GM20000 (cell line): ENCODE data around the gene PITX3.
A peak's percentile ranks its signal among the peaks of the same experiment; 100 is the strongest.

Experiments
- DNase-seq: peaks from one replicate; pipeline ENCODE4 v3.0.0; 2012; ENCODE audit warnings: low spot score
- TF ChIP-seq, protein P1 (sequence below): IDR thresholded peaks from 2 replicates; pipeline ENCODE4 v1.5.1; 2012; ENCODE audit warnings: mild to moderate bottlenecking, control low read depth; ENCODE audit errors: extremely low read depth, missing control alignments

Gene PITX3

DNA sequence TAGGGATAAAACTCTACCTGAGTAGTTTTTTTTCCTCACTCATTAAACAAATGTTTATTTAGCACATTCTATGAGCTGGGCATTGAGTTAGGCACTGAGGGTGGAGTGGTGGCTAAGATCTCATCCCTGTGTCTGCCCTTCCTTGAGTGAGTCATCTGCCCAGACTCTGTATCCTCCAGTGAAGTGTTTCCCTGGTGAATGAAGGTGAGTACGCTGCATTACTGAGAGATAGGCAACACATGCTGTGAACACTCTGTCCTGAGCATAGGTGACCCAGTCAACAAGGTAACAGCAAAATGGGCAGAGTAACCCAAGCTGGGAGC is 5.8 kb downstream of the PITX3 start:
- no peak for DNase-seq
- TF ChIP-seq, protein P1, sequence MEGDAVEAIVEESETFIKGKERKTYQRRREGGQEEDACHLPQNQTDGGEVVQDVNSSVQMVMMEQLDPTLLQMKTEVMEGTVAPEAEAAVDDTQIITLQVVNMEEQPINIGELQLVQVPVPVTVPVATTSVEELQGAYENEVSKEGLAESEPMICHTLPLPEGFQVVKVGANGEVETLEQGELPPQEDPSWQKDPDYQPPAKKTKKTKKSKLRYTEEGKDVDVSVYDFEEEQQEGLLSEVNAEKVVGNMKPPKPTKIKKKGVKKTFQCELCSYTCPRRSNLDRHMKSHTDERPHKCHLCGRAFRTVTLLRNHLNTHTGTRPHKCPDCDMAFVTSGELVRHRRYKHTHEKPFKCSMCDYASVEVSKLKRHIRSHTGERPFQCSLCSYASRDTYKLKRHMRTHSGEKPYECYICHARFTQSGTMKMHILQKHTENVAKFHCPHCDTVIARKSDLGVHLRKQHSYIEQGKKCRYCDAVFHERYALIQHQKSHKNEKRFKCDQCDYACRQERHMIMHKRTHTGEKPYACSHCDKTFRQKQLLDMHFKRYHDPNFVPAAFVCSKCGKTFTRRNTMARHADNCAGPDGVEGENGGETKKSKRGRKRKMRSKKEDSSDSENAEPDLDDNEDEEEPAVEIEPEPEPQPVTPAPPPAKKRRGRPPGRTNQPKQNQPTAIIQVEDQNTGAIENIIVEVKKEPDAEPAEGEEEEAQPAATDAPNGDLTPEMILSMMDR, result no peak

DNA sequence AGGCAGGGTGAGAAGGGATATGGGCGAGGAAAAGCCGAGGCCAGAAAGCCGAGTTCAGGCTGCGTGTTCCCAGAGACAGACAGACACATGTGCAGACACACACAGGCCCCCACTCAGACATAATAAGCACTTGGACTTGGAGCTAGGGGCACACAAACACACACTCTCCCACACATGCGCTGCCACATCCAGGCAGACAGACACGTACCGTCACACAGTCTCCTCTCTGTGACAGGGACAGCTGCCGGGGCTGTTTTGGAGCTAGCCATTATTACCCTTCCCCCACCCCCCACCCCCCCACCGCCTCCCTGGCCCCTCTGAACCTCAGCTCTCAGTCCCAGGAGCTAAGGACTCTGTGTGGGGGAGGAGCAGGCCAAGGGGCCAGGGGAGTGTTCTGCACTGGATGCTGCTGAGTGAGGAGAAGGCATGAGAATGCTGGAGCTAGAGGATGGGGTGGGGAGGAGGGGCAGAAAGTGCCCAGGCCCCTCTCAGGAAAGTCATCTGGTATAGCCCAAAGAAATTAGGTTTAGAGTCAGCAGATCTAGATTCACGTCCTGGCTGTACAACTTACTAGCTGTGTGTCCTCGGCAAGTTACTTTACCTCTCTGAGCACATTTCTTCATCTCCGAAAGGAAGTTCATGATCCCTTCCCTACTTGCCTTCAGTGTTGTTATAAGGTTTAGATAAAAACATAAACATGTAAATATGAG is 6.3 kb downstream of the PITX3 start:
- TF ChIP-seq, protein P1, result no peak
- no peak for DNase-seq

DNA sequence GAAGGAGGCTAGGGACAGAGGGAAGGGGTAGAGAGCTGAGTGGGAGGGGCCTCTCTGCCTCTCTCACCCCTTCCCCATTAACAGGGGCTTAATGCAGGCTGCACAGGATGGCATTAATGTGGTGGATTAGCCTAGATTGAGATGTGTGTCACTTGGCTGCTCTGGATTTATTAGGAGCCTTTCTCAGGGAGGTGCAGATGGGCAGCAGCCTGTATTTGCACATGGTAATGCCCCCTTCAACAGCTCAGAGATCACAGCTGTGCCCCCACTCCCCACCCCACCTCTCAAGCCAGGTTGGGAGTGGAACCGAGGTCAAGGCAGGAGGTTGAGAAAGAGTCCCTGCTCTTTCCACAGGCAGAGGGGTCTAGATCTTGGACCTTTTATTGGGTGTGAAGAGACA is 7.3 kb downstream of the PITX3 start:
- no peak for DNase-seq
- TF ChIP-seq, protein P1, result no peak

DNA sequence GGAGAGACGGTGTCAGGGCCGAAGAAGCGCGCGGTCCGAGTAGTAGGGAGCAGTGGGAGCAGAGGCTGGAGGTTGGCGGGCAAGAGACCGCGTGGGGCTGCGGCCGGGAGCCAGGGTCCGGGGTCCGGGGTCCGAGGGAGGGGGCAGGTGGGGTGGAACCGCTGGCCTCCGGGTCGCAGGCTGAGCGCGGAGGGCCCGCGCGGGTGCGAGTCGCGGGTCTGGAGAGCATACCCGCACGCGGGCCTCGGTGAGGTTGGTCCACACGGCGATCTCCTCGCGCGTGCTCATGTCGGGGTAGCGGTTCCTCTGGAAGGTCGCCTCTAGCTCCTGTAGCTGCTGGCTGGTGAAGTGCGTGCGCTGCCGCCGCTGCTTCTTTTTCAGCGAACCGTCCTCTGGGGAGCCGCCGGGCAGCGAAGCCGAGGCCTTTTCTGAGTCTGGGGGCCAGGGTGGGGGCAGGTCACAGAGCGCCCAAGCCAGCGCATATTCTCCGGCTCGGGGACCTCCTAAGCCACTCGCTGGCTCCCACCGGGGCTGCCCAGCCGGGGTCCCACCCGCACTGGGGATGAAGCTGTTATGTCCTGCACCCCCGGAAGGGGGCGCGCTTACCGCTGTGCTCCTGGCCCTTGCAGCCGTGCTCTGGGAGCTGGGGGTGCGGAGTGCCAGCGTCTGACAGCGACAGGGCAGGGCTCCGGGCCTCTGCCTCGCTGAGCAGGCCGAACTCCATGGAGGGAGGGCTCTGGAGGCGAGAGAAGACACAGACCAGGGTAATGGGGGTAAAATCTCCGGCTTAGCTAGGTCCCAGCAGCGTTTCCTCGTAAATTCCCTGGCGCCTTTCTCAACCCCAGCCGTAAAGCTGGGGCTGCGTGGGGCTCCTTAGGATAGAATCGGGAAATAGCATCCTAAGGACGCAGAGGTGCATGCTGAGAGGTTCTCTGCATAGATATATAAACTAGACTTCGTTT is 9.7 kb downstream of the PITX3 start:
- peak; percentile 87 for DNase-seq
- TF ChIP-seq, protein P1, result peak; percentile 72

DNA sequence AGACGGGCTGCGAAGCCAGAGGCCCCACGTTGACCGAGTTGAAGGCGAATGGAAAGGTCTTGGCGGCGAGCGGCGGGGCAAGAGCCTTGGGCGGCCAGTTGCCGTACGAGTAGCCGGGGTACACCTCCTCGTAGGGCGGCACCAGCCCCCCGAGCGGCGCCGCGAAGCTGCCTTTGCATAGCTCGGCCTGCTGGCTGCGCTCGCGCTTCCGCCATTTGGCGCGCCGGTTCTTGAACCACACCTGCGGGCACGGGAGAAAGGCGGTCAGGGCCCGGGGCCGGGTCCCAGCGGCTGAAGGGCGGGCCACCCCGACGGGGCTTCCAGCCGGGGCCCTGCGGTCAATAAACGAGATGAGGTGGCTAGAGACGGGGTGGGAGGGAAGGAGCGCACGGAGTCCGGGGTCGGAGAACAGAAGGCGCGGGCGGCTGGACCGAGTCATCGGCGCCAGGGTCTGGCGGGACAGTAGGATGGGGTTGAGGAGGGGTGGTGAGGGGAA is 10.4 kb downstream of the PITX3 start:
- DNase-seq, result peak; percentile 77
- TF ChIP-seq, protein P1, result peak; percentile 50

DNA sequence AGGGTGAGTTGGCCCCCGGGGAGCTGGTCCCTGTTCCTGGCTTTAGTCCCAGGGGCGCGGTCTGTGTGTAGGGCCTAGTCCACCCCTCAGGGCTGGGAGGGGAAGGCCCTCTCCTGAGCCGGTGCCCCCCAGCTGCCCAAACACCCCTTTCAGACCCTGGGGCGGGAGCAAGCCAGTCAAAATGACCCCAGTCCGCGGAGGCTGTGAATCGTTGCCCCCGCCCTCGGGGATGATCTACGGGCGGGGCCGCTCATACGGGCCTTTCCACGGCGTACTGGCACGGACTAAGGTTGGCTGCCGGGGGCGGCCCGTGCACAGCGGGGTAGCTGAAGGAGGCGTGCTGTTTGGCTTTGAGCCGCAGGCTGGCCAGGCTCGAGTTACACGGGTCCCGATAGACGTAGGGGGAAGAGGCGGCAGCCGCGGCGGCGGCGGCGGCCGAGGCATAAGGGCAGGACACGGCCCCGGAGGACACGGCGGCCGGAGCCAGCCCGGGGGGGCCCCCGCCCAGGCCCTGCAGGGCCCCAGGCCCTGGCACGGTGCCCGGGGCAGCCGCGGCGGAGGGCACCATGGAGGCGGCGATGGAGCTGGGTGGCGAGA is 10.9 kb downstream of the PITX3 start:
- TF ChIP-seq, protein P1, result no peak
- no peak for DNase-seq
